Endothelial cell of umbilical vein (primary cell): ENCODE data around the gene WDR38. TPM values are rescaled to one million over a fixed set of nuclear protein-coding genes. Genes with fewer than 3 reads are reported as not detected.

ENCODE experiments used
- BruUV-seq: library from RNA; stranded (reverse); fragments of 400-500 nt; replicated peaks from 2 replicates; lab custom pipeline; 2021; lab: Mats Ljungman, UMichigan
- CTCF ChIA-PET: fragments of 300-600, 350-600 bp; sonication (Branson Sonifier 250); formaldehyde crosslinking; loops from one replicate; lab custom pipeline; 2021; ENCODE audit warnings: antibody characterized with exemption, inconsistent platforms; lab: Charles Lee
- POLR2A ChIA-PET: fragments of 300-600, 350-600 bp; sonication (Branson Sonifier 250); formaldehyde crosslinking; loops from one replicate; lab custom pipeline; 2021; ENCODE audit warnings: antibody characterized with exemption, inconsistent platforms; lab: Charles Lee
- DNase-seq: peaks from one replicate; pipeline ENCODE4 v3.0.0-alpha.2; 2011; ENCODE audit warnings: low read depth, low spot score
- FAIRE-seq: peaks from 2 replicates; lab custom pipeline; 2011; peaks lifted over from hg19 to GRCh38; lab: Jason Lieb, UNC
- H2AFZ ChIP-seq: 2 replicates; pipeline ENCODE4 v1.6.0; 2012; ENCODE audit warnings: low read depth, low read length, control low read depth, inconsistent platforms
- H3K27ac ChIP-seq: 2 replicates; pipeline ENCODE4 v1.5.1; 2011; ENCODE audit warnings: low read depth, mild to moderate bottlenecking, control low read depth, low read length, moderate library complexity; ENCODE audit not compliant: insufficient read depth
- H3K27me3 ChIP-seq, 2 experiments: 2 replicates each; pipeline versions ENCODE4 v1.6.0 to v1.6.1; 2011; ENCODE audit warnings: low read length in 2 of 2, mixed read lengths in 1 of 2; ENCODE audit not compliant: control insufficient read depth in 2 of 2, insufficient read depth in 2 of 2
- H3K36me3 ChIP-seq, 2 experiments: 2 replicates in 1 of 2; 3 replicates in 1 of 2; pipeline ENCODE4 v1.5.1; 2011; ENCODE audit warnings: low read length in 2 of 2, mild to moderate bottlenecking in 1 of 2, moderate library complexity in 1 of 2; ENCODE audit not compliant: control insufficient read depth in 2 of 2, insufficient read depth in 2 of 2; ENCODE audit errors: extremely low read depth in 1 of 2
- H3K4me1 ChIP-seq: 3 replicates; pipeline ENCODE4 v1.5.1; 2011; ENCODE audit warnings: mild to moderate bottlenecking, low read length; ENCODE audit not compliant: control insufficient read depth, insufficient read depth; ENCODE audit errors: extremely low read depth
- H3K4me2 ChIP-seq: 2 replicates; pipeline ENCODE4 v1.6.1; 2011; ENCODE audit warnings: low read length, control low read depth, mixed read lengths; ENCODE audit not compliant: insufficient read depth
- H3K4me3 ChIP-seq, 3 experiments: fragments of 200-600 bp in 1 of 3; sonication (generic), shearing (Covaris generic) in 1 of 3; replicated peaks in 1 of 3; 2 replicates each; pipeline ENCODE4 v1.5.1; 2011 to 2016; ENCODE audit warnings: control low read depth in 3 of 3, low read length in 3 of 3, mild to moderate bottlenecking in 2 of 3, inconsistent platforms in 1 of 3, low read depth in 1 of 3, moderate library complexity in 1 of 3; ENCODE audit not compliant: insufficient read depth in 1 of 3
- H3K79me2 ChIP-seq: 2 replicates; pipeline ENCODE4 v1.6.0; 2012; ENCODE audit warnings: low read length, inconsistent platforms; ENCODE audit not compliant: control insufficient read depth, insufficient read depth
- H3K9ac ChIP-seq: replicated peaks from 2 replicates; pipeline ENCODE3; 2011; ENCODE audit warnings: low read length, control low read depth; ENCODE audit not compliant: insufficient read depth; ENCODE audit errors: extremely low read depth
- H3K9me1 ChIP-seq: replicated peaks from 3 replicates; pipeline ENCODE4 v1.6.0; 2011; ENCODE audit warnings: mild to moderate bottlenecking, low read length; ENCODE audit not compliant: control insufficient read depth, insufficient read depth; ENCODE audit errors: extremely low read depth
- H3K9me3 ChIP-seq: replicated peaks from 2 replicates; pipeline ENCODE4 v1.5.1; 2012; ENCODE audit warnings: low read length, inconsistent platforms; ENCODE audit not compliant: control insufficient read depth, insufficient read depth
- H4K20me1 ChIP-seq: replicated peaks from 2 replicates; pipeline ENCODE3; 2011; ENCODE audit warnings: mild to moderate bottlenecking, low read length; ENCODE audit not compliant: control insufficient read depth, insufficient read depth; ENCODE audit errors: extremely low read depth
- CTCF ChIP-seq, 2 donors: IDR thresholded peaks; 1 replicate in 1 of 2; 2 replicates in 1 of 2; pipeline ENCODE4 v1.5.1; 2011; ENCODE audit warnings: low read length in 2 of 2, mild to moderate bottlenecking in 2 of 2, moderate library complexity in 2 of 2, control low read depth in 1 of 2, inconsistent platforms in 1 of 2, low read depth in 1 of 2; ENCODE audit not compliant: insufficient read depth in 1 of 2; ENCODE audit errors: extremely low read depth in 1 of 2
- EZH2 ChIP-seq: IDR thresholded peaks from 2 replicates; pipeline ENCODE4 v1.6.1; 2012; ENCODE audit warnings: borderline replicate concordance, low read depth, mild to moderate bottlenecking, moderate library complexity, low read length, inconsistent platforms; ENCODE audit not compliant: severe bottlenecking
- FOS ChIP-seq: IDR thresholded peaks from 2 replicates; pipeline ENCODE4 v1.6.1; 2011; ENCODE audit warnings: mild to moderate bottlenecking, low read length, moderate library complexity, borderline replicate concordance; ENCODE audit not compliant: insufficient read depth
- GATA2 ChIP-seq: IDR thresholded peaks from 2 replicates; pipeline ENCODE4 v1.7.0; 2011; ENCODE audit warnings: low read depth, mild to moderate bottlenecking, moderate library complexity, mixed read lengths, low read length; ENCODE audit not compliant: insufficient read length, insufficient read depth
- JUN ChIP-seq: IDR thresholded peaks from 2 replicates; pipeline ENCODE4 v1.6.1; 2011; ENCODE audit warnings: borderline replicate concordance, low read depth; ENCODE audit not compliant: insufficient read length, insufficient read depth
- MAX ChIP-seq: IDR thresholded peaks from 2 replicates; pipeline ENCODE4 v1.6.1; 2011; ENCODE audit not compliant: insufficient read depth, insufficient read length
- MYC ChIP-seq: IDR thresholded peaks from one replicate; pipeline ENCODE4 v1.6.1; 2011; ENCODE audit warnings: mild to moderate bottlenecking, low read depth, low read length
- POLR2A ChIP-seq: IDR thresholded peaks from 2 replicates; pipeline ENCODE4 v1.6.1; 2012; ENCODE audit warnings: low read depth, mild to moderate bottlenecking, control low read depth, low read length
- POLR2AphosphoS5 ChIP-seq: IDR thresholded peaks from 2 replicates; pipeline ENCODE4 v1.6.1; 2012; ENCODE audit warnings: low read depth, mild to moderate bottlenecking, control low read depth, low read length, moderate library complexity; ENCODE audit not compliant: insufficient read depth
- dilution Hi-C: fragments of 300-500 bp; cut with MboI; formaldehyde crosslinking; loops from one replicate; pipeline ENCODE4 v1.15.0; 2019; ENCODE audit warnings: low sequenced_read_pairs; ENCODE audit not compliant: extremely low pct_ligation_motif_present
- intact Hi-C: fragments of 100-400 bp; cut with micrococcal nuclease; formaldehyde crosslinking; loops from one replicate; pipeline ENCODE4 v1.10.0; 2022
- polyA plus RNA-seq, 4 experiments: library from polyadenylated mRNA; depleted of rRNA in 3 of 4; stranded (reverse) in 3 of 4; unstranded in 1 of 4; fragments of >200 nt; gene quantifications; 2 replicates each; pipeline versions ENCODE4 v1.2.1 to v1.2.3, GENCODE V29; 2011 to 2012; ENCODE audit warnings: missing spikeins in 1 of 4
- total RNA-seq: library from RNA; stranded (reverse); gene quantifications from 2 replicates; pipeline ENCODE4 v1.2.3, GENCODE V29; 2021

WDR38 gene
- total and polyA plus RNA-seq, 2 donors (not counting 3 experiments of a cell fraction or from before 2014, with no cell fraction given): not detected

- no peak for FAIRE-seq
- no peak overlapping the region for H3K27ac ChIP-seq
- H3K4me3 ChIP-seq: no peak overlapping the region
- DNase-seq: no peak
- no peaks in the 10 kb centered on the region for H3K9me1 ChIP-seq
- intact Hi-C loops (loop anchor here (2.0 kb wide), 1 partner anchor 38 kb away; no protein-coding TSS in a partner anchor), dilution Hi-C loops (no loop called here)
- no peak overlapping the region for H3K4me2 ChIP-seq
- CTCF ChIA-PET: interaction anchor here (1.5 to 11.5 kb wide), 2 partner anchors 19 to 59 kb away, joined by 8 to 173 read pairs; partner anchors contain the start of genes NR6A1, OLFML2A and WDR38
- POLR2A ChIA-PET: no interaction called here
- no peaks in the 10 kb centered on the region for H3K79me2 ChIP-seq
- peaks cover 10% of the 10 kb centered on the region for H3K4me1 ChIP-seq
- H4K20me1 ChIP-seq: no peaks in the 10 kb centered on the region
- H3K9me3 ChIP-seq: no peaks in the 10 kb centered on the region
- H3K9ac ChIP-seq: no peak overlapping the region
- BruUV-seq: no TSS peak
- peaks cover 0 to 3% of the 10 kb centered on the region in 2 experiments for H3K27me3 ChIP-seq
- no peaks in the 10 kb centered on the region for H3K36me3 ChIP-seq
- no peak overlapping the region for H2AFZ ChIP-seq
- no peak for TF ChIP-seq FOS
- no peak for TF ChIP-seq POLR2AphosphoS5
- no peak for TF ChIP-seq POLR2A
- TF ChIP-seq JUN: no peak
- TF ChIP-seq MAX: no peak
- TF ChIP-seq MYC: no peak
- no peak for TF ChIP-seq CTCF (IDR thresholded peaks at IDR 0.05; ENCODE audit: extremely low read depth in 1 of 2, insufficient read depth in 1 of 2, low read depth in 1 of 2, low read length in 2 of 2)
- no peak for TF ChIP-seq GATA2
- TF ChIP-seq EZH2: no peak
These were observed 18.7 kb upstream of the WDR38 start for GRCh38 chr9:124834591-124834990.
